ENCODE measurements around the gene PMM2.
"Not testable (repeated sequence)": the region's sequence is repeated elsewhere in the genome, so short reads cannot be mapped to it uniquely, and the experiment has no call there.

The PMM2 gene

GRCh38 chr16:8797364-8798173 is at the start of gene PMM2, which contains the start of gene TMEM186:
TSS of gene PMM2 (plus strand) at chr16:8797839. CDS start at chr16:8797883, 44 bp downstream.
TSS of gene TMEM186 (minus strand) at chr16:8797639. CDS start at chr16:8797614, 25 bp downstream.
- DNase-seq = peak; percentile 91

- DNase-seq = not testable (repeated sequence)
Observed at GRCh38 chr16:8748944-8749343, 48.7 kb upstream of the PMM2 start.

GRCh38 chr16:8751481-8752311 is 45.9 kb upstream of the PMM2 start:
- DNase-seq = no peak

GRCh38 chr16:8752706-8753105 is 44.9 kb upstream of the PMM2 start:
- DNase-seq = no peak

GRCh38 chr16:8753416-8754054 is 44.1 kb upstream of the PMM2 start:
- DNase-seq = no peak

- no peak for DNase-seq
Observed at GRCh38 chr16:8756755-8757154, 40.9 kb upstream of the PMM2 start.

- no peak for DNase-seq
Observed at GRCh38 chr16:8758022-8758421, 39.6 kb upstream of the PMM2 start.

GRCh38 chr16:8760021-8760420 is 37.6 kb upstream of the PMM2 start:
- DNase-seq = no peak

GRCh38 chr16:8761078-8761477 is 36.6 kb upstream of the PMM2 start:
- no peak for DNase-seq

GRCh38 chr16:8762254-8762653 is 35.4 kb upstream of the PMM2 start:
- DNase-seq = no peak

- DNase-seq = no peak
Observed at GRCh38 chr16:8763083-8763482, 34.6 kb upstream of the PMM2 start.

GRCh38 chr16:8763899-8764298 is 33.7 kb upstream of the PMM2 start:
- DNase-seq = no peak

GRCh38 chr16:8764525-8765250 is 33.0 kb upstream of the PMM2 start:
- DNase-seq = no peak

GRCh38 chr16:8767176-8767575 is 30.5 kb upstream of the PMM2 start:
- DNase-seq = no peak

- DNase-seq = no peak
Observed at GRCh38 chr16:8768283-8768682, 29.4 kb upstream of the PMM2 start.

- DNase-seq = no peak
Observed at GRCh38 chr16:8768692-8769091, 28.9 kb upstream of the PMM2 start.

GRCh38 chr16:8773537-8773936 is 24.1 kb upstream of the PMM2 start:
- DNase-seq = no peak

- no peak for DNase-seq
Observed at GRCh38 chr16:8774208-8774607, 23.4 kb upstream of the PMM2 start.

- DNase-seq = no peak
Observed at GRCh38 chr16:8775359-8775758, 22.3 kb upstream of the PMM2 start.

GRCh38 chr16:8776129-8776584 is 21.5 kb upstream of the PMM2 start:
- DNase-seq = no peak

- no peak for DNase-seq
Observed at GRCh38 chr16:8777217-8777616, 20.4 kb upstream of the PMM2 start.

GRCh38 chr16:8781797-8782196 is 15.8 kb upstream of the PMM2 start:
- DNase-seq = no peak

GRCh38 chr16:8782673-8783072 is 15.0 kb upstream of the PMM2 start:
- DNase-seq = no peak
